Measurements from ENCODE around the gene GNAQ.

GRCh38 chr9:77916820-77917219 is 114.8 kb downstream of the GNAQ start:
- TF ChIP-seq CTCF (IDR thresholded peaks at IDR 0.05) (no peak), POLR2AphosphoS5 (IDR thresholded peaks at IDR 0.05; ENCODE audit: low read depth, low read length) (no peak), FOXJ3 (CRISPR knock-in tag; IDR thresholded peaks at IDR 0.05) (no peak)

Measured in SK-N-SH (cell line).